DMS 273 (cell line): Measurements from ENCODE around the gene SAPCD1.
"Not testable (repeated sequence)": the region's sequence is repeated elsewhere in the genome, so short reads cannot be mapped to it uniquely, and the experiment has no call there.

Experiments
- DNase-seq: peaks from one replicate; lab custom pipeline; 2025; ENCODE audit not compliant: unreplicated experiment; lab: John Stamatoyannopoulos, UW

The SAPCD1 gene

DNA sequence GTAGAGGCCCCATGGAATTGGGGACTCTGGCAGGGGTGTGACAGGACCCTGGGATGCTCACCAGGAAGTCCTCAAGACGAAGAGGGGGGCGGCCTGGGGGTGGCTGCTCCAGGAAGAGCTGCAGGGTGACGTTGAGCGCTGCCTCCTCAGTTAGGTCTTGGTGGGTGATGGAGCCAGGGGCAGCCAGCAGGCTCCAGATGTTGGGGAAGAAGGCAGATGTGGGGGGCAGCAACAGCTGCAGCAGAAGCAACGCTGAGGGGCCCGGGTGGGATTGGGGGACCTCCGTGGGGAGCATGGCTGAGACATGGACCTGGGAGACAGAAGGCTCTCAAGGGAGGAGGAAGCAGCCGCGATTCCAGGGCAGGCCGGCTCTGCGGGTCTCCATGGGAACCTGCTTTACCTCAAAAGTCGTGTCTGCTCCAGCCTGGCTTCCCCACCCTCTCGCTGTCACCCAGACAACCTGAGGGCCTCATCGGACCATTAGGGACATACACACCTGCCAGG, 14.1 kb downstream of the SAPCD1 start:
- peak; percentile 71 for DNase-seq

DNA sequence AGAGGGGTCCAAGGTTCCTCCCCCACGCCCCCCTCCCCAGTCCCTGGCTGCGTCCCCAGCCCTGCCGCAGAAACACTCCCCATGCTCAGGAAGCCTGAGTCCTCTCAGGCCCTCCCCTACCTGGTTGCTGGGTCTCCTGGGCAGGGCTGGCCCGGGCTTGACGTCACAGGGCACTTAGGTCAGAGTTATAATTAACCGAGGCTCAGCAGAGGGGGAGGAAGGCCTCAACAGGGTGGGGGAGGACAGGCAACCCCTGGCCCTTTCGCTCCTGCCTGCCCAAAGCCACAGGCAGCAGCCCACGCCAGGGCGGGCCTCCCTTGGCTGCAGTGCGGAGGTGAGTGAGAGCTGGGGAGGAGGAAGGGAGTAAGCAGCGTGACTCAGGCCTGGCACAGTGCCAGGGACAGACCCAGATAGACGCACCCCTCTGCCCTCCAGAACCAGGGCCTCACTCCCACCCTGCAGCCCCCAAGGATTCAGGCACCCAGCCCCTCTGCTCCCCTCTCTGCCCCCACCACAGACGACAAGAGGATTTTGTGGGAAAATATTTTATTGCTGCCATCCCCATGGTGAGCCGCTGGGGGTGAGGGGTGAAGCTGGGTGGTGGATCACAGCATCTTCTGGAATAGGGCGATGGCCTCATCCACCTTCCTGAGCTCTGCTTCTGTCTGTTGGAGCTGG, 14.7 kb downstream of the SAPCD1 start, which contains the start of gene VWA7:
TSS of gene VWA7 (minus strand) at position 340 of the 678 bp plus-strand sequence. CDS start 549 bp downstream, outside the sequence.
- DNase-seq = peak; percentile 80

DNA sequence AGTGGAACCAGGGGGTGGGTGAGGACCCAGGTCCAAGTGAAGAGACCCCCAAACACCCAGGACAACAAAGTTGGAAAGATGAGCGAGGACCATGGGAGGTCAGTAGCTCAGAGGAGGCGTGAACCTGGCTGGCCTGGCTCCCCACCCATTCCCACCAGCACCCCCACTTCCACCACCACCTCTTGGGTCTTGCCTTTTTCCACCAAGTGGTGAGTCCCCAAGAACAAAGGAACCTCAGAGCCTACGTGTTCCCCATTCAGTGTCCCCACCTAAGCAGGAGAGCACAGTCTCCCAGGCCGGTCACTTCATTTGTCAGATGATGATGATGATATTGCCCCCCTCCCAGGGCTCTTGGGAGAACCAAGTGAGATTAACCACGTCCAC, 15.2 kb downstream of the SAPCD1 start:
- no peak for DNase-seq

DNA sequence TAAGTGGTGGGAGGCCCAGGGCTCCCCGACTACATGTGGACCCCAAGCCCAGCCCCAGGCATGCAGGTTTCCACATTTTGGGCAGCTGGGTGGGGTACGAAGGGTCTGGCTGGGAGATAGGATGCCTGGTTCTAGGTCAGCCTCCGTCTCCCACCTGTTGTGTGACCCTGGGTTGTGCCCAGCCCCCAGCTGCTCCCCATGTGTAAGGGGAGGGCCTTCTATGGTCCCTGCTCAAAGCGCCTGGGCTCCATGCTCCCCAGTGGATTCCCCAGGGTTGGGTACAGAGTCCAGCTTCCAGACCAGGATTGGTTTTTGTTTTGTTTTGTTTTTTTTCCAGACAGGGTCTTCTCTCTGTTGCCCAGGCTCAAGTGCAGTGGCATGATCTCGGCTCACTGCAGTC, 15.7 kb downstream of the SAPCD1 start:
- no peak for DNase-seq

DNA sequence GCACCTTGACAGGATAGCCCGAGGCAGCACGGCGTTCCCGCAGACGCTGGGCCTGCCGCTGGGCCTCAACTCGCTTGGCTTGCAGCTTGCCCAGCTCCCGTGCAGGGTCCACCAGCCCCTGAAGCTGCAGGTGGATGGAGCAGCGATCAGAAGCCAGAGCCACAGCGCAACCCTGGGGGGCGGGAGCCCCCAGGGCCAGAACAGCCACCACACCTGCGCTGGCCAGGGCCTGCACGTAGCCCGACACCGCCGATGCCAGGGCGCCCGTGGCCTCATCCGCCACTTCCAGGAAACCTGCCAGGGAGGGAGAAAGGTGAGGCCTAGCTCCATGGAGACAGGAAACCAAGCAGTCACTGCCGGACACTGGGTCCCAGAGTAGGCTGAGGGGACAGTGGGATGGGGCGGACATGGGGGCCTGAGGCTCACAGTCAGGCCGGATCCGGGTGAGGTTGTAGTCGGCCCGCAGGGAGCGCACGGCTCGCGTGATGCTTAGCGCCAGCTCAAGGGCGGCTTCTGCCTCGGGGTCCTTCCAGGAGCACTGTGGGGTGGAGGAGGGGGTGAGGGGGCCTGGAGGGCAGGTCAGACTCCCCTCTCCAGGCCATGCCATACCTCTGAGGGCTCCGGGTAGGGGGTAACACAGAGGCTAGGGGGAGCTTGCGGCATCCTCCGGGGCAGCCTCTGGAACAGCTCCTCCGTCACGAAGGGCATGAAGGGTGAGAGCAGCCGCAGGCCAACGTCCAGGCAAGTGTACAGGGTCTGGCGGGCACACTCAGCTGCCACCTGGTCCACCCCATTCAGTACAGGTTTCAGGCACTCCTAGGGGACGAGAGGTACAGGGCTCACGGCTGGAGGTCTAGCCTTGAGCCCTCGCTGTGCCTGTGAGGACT, 16.8 kb downstream of the SAPCD1 start:
- DNase-seq = no peak

DNA sequence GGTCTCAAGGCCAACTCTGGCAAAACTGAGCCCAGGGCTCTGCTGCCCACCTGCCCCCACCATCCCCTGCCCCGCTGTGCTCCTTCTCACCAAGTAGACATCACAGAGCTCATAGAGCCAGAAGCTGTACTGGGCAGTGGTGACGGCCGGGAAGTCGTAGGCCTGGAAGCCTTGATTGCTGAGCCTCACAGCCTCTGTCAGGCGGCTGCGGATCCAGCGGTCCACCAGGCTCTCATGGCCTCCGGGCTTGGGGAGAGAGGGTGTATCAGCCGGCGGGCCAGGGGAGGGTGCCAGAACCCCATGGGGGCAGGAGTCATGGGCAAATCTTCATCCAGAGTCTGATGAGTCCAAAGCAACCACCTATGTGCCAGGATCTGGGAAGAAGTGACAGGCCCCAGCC, 17.5 kb downstream of the SAPCD1 start:
- DNase-seq = no peak

DNA sequence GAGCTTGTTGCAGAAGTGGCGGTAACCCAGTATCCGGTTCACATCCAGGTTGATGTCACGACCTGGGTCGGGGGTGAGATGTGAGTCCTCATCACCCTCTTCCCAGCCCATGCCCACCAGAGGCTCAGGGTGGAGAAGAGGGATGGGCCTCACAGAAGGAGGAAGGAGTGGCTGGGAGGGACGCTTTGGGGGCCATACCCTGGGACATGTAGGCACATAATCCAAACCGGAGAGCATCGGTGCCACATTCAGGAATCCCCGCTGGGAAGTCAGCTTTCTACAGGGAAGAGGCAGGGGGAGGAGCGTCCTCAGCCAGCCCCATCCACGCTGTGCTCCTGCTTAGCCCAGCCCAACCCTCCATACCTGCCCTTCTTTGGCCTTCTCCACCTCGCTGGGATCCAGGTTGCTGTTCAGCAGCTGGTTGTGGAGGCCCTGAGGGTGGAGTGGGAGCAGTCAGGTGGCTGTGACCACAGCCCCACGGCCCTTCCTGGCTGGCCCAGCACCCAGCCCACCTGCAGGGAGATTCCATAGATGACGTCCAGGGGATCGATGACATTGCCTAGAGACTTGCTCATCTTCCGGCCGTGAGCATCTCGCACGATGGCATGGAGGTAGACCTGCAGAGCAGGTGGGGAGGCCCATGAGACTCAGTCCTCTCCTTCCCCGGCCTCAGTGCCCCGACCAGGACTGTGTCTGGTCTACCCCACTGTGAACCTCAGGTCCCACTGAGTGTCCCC, 18.2 kb downstream of the SAPCD1 start:
- no peak for DNase-seq

DNA sequence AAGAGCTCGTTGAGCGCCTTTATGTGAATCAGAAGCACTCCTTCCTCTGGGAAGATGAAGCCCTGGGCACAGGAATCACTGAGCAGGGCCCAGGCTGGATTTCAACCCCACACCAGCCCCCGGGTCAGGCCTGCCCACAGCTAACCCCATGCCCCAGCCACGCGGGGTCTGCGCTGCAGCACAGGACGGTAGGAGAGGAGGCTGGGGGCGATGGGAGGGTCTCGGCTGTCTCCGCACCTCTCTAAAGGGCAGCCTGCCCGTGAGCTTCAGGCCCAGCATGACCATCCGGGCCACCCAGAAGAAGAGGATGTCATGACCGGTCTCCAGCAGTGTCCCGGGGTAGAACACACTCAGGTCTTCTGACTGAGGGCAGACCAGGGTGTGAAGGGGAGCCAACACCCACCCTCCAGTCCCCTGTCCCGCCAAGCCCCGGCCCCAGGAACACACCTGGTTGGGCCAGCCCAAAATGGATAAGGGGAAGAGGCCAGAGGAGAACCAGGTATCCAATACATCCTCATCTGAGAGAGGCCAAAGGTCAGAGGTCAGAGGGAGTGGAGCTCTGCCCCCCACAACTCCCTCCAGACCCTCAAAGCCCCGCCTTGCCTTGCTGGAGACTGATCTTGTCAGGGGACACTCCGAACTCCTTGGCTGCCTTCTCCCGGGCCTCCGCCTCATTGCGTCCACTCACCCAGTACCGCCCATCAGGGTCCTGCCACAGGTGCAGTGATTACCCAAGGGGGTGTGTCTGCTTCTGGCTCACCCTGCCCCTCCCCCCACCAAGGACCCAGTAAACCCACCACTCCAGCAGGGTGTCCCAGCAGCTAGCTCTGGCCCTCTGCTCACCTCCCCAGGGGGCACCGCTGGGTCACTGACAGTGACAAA, 19.0 kb downstream of the SAPCD1 start:
- no peak for DNase-seq

DNA sequence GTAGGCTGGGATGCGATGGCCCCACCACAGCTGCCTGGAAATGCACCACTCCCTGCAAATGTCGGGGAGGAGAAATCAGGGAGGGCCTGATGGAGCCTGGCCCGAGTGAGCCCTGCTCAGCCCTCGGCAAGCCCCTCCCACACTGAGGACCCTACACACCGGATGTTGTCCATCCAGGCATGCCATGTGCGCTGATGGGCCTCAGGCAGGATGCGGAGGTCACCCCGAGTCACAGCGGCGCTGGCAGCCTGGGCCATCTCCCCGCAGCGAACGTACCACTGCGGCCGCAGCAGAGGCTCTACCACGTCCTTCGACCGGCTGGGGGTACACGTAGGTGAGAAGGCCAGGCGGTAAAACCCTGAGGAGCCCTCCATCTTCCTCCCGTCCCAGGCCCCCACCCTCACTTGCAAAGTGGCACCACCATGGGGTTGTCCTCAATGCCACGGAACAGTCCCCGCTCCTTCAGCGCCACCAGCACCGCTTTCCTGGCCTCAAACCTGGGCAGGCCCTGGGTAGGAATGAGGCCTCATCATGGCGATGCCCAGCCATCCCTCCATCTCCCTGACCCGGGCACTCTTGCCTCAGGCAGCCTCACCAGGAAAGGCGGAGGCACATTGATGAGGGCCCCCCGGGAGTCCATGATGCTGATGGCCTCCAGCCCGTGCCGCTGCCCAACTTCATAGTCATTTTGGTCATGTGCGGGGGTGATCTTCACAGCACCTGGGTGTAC, 19.8 kb downstream of the SAPCD1 start:
- no peak for DNase-seq

DNA sequence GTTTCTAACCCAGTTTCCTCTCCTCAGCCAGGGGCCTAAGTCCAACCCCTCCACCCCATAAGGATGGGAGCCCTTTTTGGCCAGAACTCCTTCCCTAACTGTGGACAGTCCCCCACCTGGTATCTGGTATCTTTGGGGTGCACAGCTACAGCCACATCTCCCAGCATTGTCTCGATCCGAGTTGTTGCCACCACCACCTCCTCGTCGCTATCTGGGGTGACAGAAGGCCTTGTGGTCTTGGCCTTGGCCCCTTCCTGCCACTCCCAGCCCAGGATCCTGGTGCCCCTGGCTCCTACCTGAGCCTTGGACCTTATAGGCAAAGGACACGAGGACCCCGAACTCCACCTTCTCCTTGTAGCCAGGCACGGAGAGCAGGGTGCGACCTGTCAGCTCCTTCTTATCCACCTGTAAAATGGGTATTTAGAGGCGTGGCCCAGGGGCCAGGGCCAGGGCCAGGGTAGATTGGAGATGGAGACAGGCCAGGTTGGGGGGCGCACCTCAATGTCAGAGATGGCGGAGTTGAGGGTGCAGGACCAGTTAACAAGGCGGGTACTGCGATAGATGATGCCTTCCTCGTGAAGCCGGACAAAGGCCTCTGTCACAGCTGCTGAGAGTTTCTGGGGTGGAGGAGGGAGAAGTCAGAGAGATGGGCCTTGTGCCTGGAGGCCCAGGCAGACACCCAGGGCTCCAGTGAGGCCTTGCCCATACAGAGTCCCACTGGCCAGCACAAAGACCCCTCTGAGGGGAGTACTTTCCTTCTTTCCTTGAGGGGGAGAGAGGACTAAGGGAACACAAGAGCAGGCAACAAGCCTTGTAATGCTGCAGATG, 21.9 kb downstream of the SAPCD1 start:
- no peak for DNase-seq

DNA sequence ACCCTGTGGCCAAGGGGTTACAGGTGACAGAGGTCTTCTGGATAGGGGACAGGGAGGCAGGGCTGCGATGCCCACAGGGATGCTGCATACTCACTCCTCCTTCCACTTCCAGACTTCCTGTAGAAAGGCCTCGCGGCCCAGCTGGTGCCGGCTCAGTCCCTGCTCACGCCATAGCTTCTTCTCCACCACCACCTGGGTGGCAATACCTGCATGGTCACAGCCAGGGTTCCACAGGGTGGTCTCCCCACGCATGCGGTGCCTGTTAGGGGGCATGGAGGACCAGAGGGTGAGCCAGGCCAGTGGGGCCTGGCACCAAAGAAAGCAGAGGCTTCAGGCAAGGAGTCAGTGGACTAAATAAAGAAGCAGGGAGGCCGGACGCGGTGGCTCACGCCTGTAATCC, 23.0 kb downstream of the SAPCD1 start:
- DNase-seq = no peak

DNA sequence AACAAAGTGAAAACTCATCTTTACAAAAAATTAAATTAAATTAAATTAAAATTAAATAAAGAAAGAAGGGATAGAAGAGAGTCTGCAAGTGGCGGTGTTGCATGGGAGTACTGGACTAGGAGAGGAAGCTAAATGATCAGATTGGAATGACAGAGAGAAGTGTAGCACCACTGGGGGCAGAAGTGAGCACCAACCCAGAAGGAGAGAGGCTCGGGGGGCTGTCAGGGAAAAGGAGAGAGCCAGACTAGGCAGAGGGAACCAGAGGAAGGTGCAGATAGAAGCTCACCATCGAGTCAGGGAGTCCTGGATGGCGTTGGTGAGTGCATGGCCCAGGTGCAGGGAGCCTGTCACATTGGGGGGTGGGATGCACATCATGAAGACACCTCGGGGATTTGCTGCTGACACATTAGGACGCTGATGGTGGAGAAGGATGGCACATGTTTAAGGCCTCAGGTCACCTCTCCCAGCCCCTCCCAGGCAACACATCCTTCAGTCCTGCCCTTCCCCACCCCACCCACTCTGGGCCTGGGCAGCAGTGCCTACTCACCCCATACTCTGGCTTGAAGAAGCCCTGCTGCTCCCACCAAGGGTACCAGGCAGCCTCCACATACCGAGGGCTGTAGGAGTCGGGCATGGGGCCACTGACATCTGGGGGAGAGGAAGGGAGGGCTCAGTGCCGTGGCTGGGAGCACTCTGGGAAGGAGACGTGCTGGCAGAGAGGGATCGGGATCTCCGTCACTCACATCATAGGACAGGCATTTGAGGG, 29.1 kb downstream of the SAPCD1 start:
- DNase-seq = peak; percentile 84

DNA sequence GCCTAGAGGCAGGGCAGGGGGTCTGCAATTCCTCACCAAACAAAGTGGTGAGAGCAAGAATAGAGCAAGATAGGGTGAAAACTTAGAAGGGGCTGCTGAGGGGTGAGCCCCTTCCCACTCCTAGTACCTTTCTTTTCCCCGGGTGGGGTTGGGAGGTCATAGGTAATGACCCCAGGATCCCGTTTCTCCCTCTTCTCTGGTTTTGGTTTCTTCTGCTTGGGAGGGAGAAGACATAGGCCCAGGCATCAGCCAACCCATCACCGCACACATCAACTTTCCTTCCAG, 29.6 kb downstream of the SAPCD1 start:
- no peak for DNase-seq

DNA sequence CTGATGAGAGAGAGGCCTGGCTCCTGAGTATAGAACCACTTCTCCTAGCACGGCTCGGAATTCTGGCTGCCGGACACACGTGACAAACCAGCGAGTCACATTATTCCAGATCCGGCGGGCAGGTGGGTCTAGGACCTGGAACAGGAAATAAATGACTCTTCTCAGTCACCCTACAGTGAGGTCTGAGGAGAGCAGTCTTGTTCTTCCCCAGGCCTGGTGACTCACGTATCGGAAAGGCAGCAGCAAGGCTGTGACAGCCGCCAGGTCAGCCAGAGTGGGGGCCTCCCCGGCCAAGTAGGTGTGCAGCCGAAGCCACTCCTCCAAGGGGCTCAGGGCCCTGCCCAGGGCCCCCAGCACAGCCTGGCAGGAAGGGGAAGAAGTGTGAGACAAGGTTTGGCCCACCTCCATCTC, 30.3 kb downstream of the SAPCD1 start:
- no peak for DNase-seq

DNA sequence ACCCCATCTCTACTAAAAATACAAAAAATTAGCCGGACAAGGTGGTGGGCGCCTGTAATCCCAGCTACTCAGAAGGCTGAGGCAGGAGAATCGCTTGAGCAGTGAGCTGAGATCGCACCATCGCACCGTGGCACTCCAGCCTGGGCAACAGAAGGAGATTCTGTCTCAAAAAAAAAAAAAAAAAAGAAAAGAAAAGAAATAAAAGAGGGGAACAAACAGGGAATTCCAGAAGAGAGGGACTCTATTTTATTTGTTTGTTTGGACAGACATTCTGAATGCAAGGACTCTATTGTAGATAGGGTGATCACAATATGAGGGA, 31.4 kb downstream of the SAPCD1 start:
- not testable (repeated sequence) for DNase-seq

DNA sequence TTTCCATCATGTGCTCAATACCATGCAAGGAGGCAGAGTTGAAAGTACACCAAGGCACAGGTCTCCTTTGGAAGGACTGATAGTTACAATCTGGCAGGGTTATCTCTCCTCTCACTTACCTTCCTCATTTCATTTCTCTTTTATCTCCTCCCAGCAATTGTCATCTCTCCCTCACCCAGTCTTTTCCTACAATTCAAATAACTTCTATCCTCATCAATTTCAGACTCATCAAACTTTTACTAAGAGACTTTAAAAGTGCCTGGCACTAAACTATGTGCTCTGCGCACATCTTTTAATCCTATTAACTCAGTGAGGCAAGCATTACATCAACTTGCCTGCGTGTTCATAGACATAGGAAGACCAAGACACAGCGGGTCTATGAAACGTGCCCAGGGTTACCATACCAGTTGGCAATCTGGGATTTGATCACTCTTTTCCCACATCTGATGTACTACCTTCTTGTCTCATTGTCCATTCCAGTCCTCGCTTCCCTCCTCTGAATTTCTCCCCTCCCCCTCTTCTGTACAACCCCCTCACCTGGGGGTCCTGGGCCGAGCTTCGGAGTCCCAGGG, 31.9 kb downstream of the SAPCD1 start:
- peak; percentile 71 for DNase-seq

DNA sequence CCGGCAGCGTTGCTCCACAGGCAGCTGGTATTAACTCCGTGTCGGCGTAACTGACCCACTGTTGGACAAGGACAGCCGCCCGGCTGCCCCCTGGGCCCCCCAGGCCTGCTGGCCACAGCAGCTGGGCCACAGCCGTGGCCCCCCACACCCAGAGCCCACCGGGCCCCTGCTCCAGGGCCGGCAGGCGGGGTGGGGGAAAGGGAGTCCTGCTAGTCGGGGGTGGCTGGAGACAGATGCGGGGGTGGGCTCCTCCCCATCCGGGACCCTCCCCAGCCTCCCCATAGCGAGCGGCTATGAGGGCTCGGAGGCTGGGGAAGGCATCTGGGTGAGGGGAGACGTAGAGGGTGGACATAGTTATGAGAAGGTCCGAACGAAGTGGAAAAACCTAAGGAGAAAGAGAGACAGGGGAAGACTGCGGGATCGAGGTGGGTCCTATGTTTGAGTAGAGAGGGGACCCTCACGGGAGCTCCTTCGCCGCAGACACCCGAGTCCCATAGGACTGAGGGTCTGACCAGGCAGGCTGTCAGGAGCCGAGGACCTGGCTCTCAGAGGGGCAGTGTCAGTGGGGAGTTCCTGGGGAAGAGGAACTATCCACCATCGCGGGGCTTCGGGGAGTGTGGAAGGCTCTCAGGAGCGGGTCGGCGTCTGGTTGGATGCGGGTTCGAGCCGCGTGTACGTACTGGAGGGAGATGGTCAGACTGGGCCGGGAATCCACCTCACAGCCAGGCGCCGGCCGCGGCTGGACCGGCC, 32.6 kb downstream of the SAPCD1 start:
- peak; percentile 62 for DNase-seq
